A204.1 (cell line): ENCODE results near the gene OR5I1.
"Not testable (repeated sequence)": the region's sequence is repeated elsewhere in the genome, so short reads cannot be mapped to it uniquely, and the experiment has no call there.

Experiments used
- FAIRE-seq: peaks from 2 replicates; lab custom pipeline; 2012; peaks lifted over from hg19 to GRCh38; lab: Jason Lieb, UNC

The OR5I1 gene

GRCh38 chr11:55936300-55936699, at the start of gene OR5I1:
Gene OR5I1 (minus strand): TSS chr11:55936400. CDS start chr11:55936400, 0 bp downstream.
- FAIRE-seq: no peak

GRCh38 chr11:55970935-55971334, 34.7 kb upstream of the OR5I1 start:
- no peak for FAIRE-seq

- FAIRE-seq: no peak
These were observed 33.6 kb upstream of the OR5I1 start, which contains the start of gene OR10AG1 for GRCh38 chr11:55969845-55970244. Gene OR10AG1 (minus strand): TSS chr11:55969945. CDS start chr11:55969907, 38 bp downstream.

DNA sequence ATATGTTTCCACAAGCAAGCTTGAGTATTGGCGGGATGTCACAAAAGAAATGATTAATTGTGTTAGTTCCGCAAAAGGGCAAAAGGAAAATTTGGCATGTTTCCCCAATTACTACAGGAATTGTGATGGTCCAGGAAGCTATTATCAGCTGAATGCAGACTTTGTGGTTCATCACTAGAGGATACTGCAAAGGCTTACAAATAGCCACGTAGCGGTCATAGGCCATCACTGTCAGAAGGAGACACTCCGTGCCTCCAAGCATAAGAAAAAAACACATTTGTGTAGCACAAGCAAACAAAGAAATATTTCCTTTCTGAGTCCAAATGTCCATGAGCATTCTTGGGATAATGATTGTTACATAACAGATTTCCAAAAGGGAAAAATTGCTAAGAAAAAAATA, 31.7 kb upstream of the OR5I1 start:
- FAIRE-seq: no peak

- FAIRE-seq: no peak
These were observed 30.2 kb upstream of the OR5I1 start for GRCh38 chr11:55966391-55966790.

DNA sequence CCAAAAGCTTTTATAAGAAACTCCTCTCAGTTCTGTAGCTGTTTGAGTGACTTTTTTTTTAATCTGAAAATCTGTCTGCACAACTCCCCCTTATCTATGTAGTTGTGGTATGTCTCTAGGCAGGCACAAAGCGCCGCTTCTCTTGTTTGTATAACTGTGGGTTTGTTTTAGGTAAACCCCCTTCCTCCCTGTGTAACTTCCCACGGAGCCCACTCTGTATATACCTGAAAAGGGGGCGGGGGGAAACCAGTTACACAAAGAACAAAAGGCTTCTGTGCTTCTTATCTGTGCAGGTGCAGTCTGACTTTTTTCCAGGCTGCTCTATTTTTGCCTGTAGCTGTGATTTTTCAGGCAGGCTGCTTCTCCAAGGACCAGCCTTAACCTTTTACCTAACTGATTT, 20.3 kb upstream of the OR5I1 start:
- FAIRE-seq: no peak

DNA sequence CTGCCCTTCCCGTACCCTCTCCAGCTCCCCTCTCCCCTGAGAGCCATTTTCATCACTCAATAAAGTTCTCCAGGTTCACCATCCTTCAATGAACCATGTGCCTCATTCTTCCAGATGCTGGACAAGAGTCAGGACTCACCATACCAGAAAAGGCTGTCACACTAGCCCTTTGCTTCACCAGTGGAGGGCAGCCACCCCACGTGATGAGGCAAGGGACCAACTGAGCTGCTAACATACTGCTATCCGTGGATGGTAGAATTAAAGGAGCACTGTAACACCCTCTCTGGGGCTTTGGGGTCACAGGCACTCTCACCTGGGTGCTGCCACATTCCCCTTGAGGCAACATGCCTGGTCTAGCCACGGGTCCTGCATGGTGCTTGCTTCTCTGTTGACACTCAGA, 13.1 kb upstream of the OR5I1 start:
- FAIRE-seq: no peak

- peak; percentile 94 for FAIRE-seq
These were observed 6.7 kb upstream of the OR5I1 start for GRCh38 chr11:55942785-55943392.

DNA sequence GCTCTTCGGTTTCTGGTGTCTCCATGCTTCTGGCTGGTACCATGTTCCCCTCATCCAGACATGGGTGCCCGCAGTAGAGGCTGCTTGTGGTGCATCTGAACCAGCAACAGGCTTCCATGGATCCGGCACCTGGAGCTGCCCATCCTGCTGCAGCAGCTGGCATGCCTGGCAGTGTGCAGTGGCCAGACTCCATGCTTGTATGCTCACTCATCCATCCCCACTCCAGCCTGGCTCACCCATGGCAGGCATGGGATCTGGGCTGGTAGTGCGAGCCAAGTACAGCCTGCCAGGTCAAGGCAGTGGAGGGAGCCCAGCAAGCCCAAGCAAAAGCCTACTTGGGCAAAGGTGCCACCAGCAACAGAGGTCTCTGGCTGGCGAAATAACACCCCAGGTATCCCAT, 15.7 kb downstream of the OR5I1 start:
- FAIRE-seq: no peak

DNA sequence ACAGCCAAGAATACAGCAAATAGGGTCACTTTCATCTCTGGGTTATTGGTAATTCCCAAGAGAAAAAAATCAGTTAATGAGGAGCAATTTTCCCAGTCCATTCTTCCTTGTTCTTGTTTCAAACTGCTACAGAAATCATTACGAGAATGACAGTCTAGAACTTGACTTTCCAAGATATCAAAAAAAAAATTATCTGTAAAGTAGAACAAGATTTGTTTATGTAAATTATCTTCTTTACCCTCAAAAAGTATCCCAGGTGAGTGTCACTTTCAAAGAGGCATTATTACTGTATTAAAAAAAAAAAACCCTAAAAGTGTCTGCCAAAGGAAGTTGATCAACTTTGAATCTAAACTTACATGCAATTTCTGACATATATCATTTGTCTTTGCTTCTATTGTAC, 21.7 kb downstream of the OR5I1 start, which contains the start of gene OR5W2:
Gene OR5W2 (minus strand): TSS at position 101 of the 400 bp plus-strand sequence. CDS start 0 bp downstream, at position 101.
- FAIRE-seq: no peak

- no peak for FAIRE-seq
These were observed 33.9 kb downstream of the OR5I1 start for GRCh38 chr11:55902308-55902707.

GRCh38 chr11:55895216-55895615, 41.0 kb downstream of the OR5I1 start:
- FAIRE-seq: no peak

DNA sequence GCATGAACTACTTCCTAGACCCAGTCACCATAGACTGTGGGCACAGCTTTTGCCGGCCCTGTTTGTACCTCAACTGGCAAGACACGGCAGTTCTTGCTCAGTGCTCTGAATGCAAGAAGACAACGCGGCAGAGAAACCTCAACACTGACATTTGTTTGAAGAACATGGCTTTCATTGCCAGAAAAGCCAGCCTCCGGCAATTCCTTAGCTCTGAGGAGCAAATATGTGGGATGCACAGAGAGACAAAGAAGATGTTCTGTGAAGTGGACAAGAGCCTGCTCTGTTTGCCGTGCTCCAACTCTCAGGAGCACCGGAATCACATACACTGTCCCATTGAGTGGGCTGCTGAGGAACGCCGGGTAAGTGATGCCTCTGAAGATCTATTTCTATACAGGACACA, 50.7 kb downstream of the OR5I1 start:
- not testable (repeated sequence) for FAIRE-seq
